ENCODE measurements around the gene DRAP1.

DNA sequence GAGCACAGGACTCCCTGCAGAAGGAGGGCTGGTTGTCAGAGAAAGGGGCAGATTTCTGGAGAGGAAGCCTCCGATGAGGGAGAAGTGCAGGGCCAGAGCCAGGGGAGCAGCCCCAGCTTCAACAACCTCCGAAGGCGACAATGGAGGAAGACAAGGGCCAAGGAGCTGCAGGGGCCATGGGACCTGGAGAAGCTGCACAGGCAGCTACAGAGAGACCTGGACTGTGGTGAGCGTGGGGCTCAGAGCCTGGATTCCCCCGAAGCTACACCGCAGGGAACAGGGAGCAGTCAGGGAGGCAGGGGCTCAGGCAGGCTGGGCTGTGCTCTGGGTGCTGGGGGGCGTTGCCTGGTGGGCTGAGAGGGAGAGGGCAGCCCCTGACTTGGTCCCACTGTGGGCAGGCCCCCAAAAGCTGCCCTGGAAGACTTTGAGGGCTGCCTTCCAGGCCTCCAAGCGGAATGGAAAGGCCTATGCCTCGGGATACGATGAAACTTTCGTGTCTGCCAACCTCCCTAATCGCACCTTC lies 28.4 kb downstream of the DRAP1 start:
- no peak for TF ChIP-seq POLR2A (IDR thresholded peaks at IDR 0.05)
- TF ChIP-seq, protein P1, sequence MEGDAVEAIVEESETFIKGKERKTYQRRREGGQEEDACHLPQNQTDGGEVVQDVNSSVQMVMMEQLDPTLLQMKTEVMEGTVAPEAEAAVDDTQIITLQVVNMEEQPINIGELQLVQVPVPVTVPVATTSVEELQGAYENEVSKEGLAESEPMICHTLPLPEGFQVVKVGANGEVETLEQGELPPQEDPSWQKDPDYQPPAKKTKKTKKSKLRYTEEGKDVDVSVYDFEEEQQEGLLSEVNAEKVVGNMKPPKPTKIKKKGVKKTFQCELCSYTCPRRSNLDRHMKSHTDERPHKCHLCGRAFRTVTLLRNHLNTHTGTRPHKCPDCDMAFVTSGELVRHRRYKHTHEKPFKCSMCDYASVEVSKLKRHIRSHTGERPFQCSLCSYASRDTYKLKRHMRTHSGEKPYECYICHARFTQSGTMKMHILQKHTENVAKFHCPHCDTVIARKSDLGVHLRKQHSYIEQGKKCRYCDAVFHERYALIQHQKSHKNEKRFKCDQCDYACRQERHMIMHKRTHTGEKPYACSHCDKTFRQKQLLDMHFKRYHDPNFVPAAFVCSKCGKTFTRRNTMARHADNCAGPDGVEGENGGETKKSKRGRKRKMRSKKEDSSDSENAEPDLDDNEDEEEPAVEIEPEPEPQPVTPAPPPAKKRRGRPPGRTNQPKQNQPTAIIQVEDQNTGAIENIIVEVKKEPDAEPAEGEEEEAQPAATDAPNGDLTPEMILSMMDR (IDR thresholded peaks at IDR 0.05), result no peak
- TF ChIP-seq POLR2AphosphoS5 (IDR thresholded peaks at IDR 0.05), result no peak
